Measurements from ENCODE around the gene GTSF1L.

The GTSF1L gene

GRCh38 chr20:43765916-43766315, 39.1 kb upstream of the GTSF1L start:
- no peak for TF ChIP-seq RARB (CRISPR knock-in tag; IDR thresholded peaks at IDR 0.05)
- TF ChIP-seq TSHZ2 (CRISPR knock-in tag; IDR thresholded peaks at IDR 0.05) = no peak
- no peak for TF ChIP-seq ZNF565 (CRISPR knock-in tag; conservative IDR thresholded peaks at IDR 0.05; ENCODE audit: low read depth)
- no peak for TF ChIP-seq ZFP30 (CRISPR knock-in tag; IDR thresholded peaks at IDR 0.05)
- TF ChIP-seq CREB5 (CRISPR knock-in tag; IDR thresholded peaks at IDR 0.05; ENCODE audit: low read depth) = no peak
- no peak for ATAC-seq

GRCh38 chr20:43762911-43763310, 36.1 kb upstream of the GTSF1L start:
- ATAC-seq = no peak

More at GRCh38 chr20:43762911-43763310, 36.1 kb upstream of the GTSF1L start:
- TF ChIP-seq POU6F1 (CRISPR knock-in tag; IDR thresholded peaks at IDR 0.05; ENCODE audit: borderline replicate concordance, low read depth) (no peak), ZFP3 (CRISPR knock-in tag; IDR thresholded peaks at IDR 0.05) (no peak), ZC3H10 (CRISPR knock-in tag; IDR thresholded peaks at IDR 0.05) (no peak), ESRRG (CRISPR knock-in tag; IDR thresholded peaks at IDR 0.05) (no peak), ZNF8 (CRISPR knock-in tag; IDR thresholded peaks at IDR 0.05) (no peak), TSHZ2 (CRISPR knock-in tag; IDR thresholded peaks at IDR 0.05) (no peak), ARNTL (CRISPR knock-in tag; IDR thresholded peaks at IDR 0.05; ENCODE audit: borderline replicate concordance, low read depth) (no peak), CREB5 (CRISPR knock-in tag; IDR thresholded peaks at IDR 0.05; ENCODE audit: low read depth) (no peak), PATZ1 (CRISPR knock-in tag; IDR thresholded peaks at IDR 0.05; ENCODE audit: borderline replicate concordance) (no peak)
